ENCODE measurements around the gene NEFH.

- TF ChIP-seq CTCF (IDR thresholded peaks at IDR 0.05; ENCODE audit: low read depth, low read length): no peak
- TF ChIP-seq EZH2phosphoT487 (IDR thresholded peaks at IDR 0.05; ENCODE audit: low read depth): no peak
Observed at GRCh38 chr22:29485448-29485847, 5.4 kb downstream of the NEFH start.
